Measurements from ENCODE around the gene DHRSX.

DNA sequence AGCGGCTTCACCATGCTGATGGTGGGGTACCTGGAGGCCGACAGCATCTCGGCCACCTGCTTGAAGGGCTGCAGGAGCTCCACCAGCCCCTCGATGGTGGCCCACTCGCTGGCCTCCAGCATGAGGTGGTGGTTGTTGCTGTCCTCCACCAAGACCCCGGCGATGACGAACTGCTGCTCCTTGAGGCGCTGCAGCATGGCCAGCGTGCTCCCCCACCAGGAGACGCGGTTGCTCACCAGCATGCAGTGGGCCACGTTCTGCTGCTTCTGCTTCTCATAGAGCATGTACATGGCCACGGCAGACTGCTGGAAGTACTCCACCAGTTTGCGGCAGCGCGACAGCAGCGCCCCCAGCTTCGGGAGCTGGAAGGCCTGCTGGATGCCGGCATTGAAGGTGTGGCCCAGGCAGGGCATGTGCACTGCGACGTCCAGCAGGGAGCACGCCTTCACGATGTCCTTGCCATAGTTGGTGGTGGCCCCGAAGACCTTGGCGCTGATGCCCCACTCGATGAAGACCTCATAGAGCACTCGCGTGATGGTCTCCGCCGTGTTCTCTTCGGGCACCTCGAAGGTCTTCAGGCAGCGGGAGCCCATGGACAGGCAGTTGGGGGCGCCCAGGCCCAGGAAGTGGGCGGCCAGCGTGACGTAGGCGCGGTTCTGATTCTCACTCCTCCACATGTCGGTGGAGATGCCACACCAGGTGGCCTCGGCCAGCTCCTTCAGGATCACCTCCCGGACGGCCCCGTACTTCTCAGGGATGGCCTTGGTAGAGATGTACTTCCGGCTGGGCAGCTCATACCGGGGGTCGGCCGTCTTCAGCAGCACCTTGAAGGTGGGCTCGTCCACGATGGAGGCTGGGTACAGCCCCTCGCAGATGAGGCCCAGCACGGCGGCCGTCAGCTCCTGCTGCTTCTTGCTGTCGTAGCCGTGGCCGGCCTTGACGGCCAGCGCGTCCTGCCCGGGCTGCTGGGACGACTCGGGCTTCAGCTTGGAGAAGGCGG lies 11.0 kb downstream of the DHRSX start:
- TF ChIP-seq, protein P1, sequence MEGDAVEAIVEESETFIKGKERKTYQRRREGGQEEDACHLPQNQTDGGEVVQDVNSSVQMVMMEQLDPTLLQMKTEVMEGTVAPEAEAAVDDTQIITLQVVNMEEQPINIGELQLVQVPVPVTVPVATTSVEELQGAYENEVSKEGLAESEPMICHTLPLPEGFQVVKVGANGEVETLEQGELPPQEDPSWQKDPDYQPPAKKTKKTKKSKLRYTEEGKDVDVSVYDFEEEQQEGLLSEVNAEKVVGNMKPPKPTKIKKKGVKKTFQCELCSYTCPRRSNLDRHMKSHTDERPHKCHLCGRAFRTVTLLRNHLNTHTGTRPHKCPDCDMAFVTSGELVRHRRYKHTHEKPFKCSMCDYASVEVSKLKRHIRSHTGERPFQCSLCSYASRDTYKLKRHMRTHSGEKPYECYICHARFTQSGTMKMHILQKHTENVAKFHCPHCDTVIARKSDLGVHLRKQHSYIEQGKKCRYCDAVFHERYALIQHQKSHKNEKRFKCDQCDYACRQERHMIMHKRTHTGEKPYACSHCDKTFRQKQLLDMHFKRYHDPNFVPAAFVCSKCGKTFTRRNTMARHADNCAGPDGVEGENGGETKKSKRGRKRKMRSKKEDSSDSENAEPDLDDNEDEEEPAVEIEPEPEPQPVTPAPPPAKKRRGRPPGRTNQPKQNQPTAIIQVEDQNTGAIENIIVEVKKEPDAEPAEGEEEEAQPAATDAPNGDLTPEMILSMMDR (IDR thresholded peaks at IDR 0.05; ENCODE audit: low read depth, low read length): no peak
- TF ChIP-seq POLR2A (IDR thresholded peaks at IDR 0.05; ENCODE audit: extremely low read depth, insufficient read length) (no peak), MYC (IDR thresholded peaks at IDR 0.05; ENCODE audit: low read depth, low read length) (no peak)
- TF ChIP-seq, protein P2, sequence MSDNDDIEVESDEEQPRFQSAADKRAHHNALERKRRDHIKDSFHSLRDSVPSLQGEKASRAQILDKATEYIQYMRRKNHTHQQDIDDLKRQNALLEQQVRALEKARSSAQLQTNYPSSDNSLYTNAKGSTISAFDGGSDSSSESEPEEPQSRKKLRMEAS (IDR thresholded peaks at IDR 0.05; ENCODE audit: low read depth, low read length): no peak

Measured in NB4 (cell line).